Pons (tissue), 1 donor: ENCODE results near the gene SLC2A13.
A peak's percentile ranks its signal among the peaks of the same experiment; 100 is the strongest.
"Not testable (repeated sequence)": the region's sequence is repeated elsewhere in the genome, so short reads cannot be mapped to it uniquely, and the experiment has no call there.

Experiments used
- DNase-seq: peaks from one replicate; pipeline ENCODE4 v3.0.0-alpha.2; 2016; ENCODE audit warnings: low spot score

The SLC2A13 gene

DNA sequence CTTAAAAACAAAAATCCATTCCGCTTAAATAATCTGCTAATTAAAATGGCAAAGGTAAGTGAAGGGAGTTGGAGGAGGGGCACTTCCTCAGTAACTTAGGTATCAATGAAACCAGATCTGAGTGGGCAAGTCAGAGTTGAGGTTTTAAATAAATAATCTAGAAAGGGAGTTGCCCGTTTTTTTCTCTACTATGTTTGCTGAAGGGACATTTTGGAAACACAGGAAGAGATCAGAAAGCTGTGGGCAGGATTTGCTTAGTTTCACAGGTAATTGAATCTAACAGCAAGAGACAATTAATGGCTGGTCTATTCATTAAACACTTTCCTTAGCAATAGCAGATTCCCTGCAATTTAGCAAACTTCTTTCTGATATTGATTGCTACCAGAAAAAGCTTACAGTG is 300.2 kb downstream of the SLC2A13 start:
- DNase-seq, result no peak

DNA sequence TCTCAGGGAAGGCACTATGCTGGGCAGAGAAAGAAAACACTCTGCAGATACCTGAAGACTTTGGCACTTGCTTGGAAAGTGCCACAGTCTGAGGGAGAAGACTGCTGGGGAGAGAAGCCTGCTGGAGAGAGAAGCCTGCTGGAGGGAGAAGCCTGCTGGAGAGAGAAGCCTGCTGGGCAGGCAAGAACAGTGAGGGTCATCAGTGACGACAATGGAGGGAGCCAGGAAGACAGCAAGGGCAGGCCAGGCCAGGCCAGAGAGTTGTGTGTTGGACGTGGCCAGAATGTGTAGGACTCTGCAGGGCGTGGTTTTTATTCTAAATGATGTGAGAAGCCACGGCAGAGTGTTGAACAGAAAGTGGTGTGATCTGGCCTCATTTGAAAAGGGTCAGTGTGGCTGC is 301.0 kb downstream of the SLC2A13 start:
- no peak for DNase-seq

DNA sequence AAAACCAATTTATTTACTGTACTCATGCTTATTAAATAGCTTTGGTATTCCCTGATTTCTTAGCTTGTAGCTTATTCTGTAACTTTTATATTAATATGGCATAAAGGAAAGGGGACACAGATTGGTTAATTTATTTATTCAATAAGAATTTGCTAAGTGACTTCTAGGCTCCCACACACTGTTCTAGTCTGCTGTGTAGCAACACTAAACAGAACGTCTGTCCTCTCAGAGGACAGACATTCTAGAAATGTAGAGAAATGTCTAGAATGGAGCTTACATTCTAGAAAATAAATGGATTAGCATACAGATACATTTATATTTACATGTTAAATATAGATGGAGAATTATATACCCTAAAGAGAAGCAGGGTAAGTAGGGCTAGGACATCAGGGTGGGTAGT is 301.4 kb downstream of the SLC2A13 start:
- DNase-seq, result no peak

DNA sequence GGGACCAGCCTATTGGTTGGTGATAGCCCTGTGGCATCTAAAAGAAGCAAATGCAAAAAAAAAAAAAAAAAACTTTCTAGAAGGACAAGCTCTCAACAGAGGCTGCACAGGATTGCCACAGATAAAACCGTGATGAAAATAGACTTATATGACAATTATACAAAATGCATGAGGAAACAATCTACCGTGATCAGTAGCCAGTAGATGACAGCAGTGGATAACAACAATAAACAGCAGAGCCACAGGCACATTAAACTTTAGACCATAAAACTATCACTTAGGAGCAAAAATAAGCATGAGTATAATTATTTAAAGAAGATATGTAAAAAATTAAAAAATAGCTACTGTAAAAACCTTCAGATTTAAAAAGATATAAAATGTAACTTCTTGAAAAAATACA is 302.7 kb downstream of the SLC2A13 start:
- no peak for DNase-seq

DNA sequence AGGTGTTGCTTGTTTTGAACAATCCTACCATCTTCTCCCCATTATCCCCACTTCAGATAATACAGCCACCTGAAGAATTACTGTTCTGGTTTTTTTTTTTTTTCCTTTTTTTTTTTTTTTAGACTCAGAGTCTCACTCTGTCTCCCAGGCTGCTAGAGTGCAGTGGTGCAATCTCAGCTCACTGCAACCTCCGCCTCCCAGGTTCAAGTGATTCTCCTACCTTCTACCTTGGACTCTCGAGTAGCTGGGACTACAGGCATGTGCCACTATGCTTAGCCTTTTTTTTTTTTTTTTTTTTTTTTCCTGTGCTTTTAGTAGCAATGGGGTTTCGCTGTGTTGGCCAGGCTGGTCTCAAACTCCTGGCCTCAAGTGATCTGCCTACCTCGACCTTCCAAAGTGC is 306.9 kb downstream of the SLC2A13 start:
- no peak for DNase-seq

DNA sequence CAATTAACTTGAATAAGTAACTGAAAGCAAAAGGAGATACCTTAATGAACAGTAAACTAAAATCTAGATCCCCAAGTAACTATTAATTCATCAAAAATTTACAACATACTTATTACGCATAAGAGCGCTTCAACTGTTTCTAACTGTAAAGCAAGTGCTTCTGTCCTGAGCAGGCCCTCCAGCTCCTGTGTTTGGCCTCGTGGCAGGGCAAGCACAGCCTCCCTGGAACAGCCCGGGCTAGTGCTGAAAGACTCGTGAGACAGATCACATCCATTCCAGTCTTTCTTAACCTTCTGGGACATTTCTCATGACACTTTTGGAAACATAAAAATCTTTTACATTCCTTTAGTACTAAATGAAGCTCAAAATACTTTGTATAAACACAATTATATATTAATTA is 307.5 kb downstream of the SLC2A13 start:
- no peak for DNase-seq

DNA sequence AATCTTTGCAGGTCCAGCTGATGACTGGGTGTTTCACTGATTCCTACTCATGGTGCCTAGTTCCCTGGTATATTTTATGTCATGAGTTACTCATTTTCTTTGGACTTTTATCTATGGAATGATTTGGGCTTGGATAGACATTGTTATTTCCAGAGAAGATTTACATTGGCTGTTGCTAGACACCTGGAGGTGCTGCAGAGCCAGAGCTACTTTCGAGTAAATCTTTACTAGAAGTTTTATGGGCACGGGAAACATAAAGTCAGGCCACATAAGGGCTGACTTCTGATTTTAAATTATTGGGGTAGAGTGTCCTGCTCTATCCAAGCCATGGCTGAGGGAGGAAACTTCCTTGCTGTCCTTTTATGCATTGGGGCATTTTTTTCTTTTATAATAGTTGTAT is 310.4 kb downstream of the SLC2A13 start:
- no peak for DNase-seq

DNA sequence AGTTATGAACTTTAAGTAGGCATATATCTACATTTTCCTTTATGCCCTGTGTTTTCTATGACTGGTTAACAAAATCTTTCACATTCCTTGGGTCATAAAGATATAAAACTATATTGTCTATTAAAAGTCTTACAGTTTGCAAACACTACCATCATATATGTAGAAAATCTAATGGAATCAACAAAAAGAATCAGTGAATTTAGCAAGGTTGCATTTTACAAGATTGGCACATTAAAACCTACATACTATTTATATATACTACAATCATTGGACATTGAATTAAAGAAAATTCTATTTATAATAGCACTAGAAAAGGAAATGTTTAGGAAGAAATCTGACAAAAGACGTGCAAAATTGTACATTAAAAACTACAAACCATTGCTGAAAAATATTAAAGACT is 312.9 kb downstream of the SLC2A13 start:
- no peak for DNase-seq

DNA sequence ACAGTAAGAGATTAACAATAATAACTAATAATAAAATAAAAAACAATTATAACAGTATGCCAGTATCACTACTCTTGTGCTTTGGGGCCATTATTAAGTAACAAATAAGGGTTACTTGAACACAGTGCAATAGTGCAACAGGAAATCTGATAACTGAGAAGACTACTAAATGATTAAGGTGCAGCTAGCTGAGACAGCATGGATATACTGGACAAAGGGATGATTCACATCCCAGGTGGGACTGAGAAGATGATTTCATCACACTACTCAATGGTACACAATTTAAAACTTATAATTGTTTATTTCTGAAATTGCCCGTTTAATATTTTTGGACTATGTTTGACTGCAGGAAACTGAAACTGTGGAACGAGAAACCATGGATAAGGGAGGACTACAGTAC is 317.6 kb downstream of the SLC2A13 start:
- no peak for DNase-seq

DNA sequence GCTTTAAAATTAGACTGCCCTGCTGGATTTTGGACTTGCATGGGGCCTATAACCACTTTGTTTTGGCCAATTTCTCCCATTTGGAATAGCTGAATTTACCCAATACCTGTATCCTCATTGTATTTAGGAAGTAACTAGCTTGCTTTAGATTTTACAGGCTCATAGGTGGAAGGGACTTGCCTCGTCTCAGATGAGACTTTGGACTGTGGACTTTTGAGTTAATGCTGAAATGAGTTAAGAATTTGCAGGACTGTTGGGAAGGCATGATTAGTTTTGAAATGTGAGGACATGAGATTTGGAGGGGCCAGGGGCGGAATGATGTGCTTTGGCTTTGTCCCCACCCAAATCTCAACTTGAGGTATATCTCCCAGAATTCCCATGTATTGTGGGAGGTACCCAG is 320.1 kb downstream of the SLC2A13 start:
- not testable (repeated sequence) for DNase-seq

DNA sequence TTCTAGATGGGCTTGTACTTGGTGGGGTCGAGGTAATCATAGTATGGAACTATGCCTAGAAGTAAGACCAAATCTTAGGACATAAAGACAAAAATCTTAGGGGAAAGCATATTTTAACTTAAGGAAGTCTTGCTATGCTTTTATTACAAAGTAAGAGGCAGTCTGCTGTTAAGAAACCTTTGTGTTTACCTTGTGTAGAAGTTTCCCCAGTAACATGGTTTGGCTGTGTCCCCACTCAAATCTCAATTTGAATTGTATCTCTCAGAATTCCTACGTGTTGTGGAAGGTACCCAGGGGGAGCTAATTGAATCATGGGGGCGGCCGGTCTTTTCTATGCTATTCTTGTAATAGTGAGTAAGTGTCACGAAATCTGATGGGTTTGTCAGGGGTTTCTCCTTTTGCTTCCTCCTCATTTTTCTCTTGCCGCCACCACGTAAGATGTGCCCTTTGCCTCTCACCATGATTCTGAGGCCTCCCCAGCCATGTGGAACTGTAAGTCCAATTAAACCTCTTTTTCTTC is 323.8 kb downstream of the SLC2A13 start:
- DNase-seq, result no peak

DNA sequence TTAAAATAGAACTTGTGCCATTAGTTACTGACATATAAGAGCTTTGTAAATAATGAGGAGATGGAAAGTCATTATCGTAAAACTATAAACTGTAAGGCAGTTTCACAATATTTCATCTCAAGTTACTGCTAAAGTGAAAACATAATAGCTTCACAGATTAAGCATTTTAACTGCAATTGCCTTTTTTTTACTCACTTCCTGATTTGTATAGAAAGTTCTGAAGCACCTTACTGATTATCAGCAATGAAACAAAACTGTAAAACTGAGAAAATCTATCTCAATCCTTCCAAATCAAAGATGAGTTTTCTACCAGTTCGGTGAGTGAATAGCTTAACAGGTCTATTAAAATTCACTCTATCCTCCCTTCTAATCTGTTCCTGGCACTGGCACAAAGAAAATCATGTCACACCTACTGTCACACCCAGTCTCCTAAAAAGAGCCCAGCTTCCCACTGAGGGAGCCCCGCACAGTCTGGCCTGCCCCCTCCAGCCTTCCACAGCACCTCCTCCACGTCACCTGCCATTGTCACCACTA is 324.9 kb downstream of the SLC2A13 start:
- no peak for DNase-seq

DNA sequence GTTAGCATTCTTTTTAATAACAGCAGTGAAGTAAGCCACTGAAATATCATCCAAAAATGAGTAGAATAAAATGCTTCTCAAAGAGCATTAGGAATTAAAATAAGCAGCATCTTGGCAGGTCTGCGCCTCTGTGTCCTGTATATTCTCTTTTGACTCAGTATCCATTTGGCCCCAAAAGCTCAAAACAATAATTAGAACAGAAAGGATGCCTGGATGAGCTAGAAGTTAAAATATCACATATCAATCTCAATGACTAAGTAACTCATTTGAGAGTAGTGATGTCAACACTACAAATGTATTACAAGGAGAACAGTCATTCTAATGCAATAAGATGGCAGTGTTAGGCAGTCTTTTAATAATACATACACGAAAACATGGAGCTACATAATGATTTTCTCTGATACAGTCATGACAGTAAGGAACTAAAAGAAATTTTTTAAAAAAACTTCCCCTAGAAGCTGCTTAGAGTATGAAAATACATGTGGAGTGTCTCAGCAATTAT is 325.4 kb downstream of the SLC2A13 start:
- no peak for DNase-seq

DNA sequence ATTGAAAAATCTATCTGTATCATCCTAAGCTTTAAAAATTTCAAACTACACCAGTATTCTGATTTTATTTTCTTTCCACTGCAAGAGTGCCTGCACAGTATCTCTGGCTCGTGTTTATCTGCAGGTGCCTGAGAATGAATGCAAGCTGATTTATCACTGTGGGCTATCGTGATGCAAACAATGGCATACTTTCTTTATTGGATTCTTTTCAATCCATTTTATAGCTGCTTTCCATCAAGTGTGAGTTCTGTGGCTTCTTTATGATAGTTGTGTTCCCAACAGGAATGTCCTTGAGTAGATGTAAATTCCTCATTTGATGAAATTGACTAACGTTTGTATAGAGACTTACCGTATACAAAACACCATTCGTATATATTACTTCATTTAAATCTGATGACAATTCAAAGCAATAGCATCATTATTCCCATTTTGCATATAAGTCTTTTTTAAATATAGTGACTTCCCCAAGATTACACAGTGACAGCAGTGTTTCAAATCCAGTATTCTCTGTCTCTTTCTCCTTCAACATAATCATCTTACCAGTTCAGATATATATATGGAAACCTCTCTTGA is 326.0 kb downstream of the SLC2A13 start:
- no peak for DNase-seq

DNA sequence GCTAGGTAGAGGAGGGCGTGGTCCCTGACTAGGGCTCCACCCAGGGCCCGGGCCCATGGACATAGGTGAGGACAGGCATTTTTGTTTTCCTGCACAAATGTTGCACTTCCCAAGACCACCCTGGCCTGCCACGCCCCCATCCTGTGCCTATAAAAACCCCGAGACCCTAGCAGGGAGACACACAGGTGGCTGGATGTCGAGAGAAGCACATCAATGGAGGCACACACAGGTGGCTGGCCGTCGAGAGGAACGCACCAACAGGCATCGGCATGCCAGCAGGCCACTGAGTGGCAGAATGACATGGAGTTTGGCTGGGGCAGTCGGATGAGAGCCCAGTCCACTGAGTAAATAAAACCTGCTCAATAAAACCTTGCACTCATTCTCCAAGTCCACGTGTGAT is 328.4 kb downstream of the SLC2A13 start:
- DNase-seq, result no peak

DNA sequence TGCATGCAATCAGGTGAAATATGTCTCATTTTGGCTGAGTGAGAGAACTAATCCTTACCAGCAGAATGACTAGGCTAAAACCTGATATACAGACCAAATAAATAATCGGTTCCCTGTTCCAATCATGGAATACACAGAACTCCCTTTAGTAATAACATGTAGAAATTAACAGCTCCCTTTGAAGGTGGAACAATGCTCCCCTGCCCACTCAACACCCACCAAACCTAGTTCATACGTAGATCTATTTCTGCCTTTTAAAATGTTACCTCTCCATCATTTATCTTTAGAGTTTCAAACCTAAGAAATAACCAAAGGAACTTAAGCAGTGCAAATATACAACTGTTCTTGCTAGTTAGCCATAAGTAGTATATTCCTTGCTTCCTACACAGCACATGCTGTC is 332.6 kb downstream of the SLC2A13 start:
- no peak for DNase-seq

DNA sequence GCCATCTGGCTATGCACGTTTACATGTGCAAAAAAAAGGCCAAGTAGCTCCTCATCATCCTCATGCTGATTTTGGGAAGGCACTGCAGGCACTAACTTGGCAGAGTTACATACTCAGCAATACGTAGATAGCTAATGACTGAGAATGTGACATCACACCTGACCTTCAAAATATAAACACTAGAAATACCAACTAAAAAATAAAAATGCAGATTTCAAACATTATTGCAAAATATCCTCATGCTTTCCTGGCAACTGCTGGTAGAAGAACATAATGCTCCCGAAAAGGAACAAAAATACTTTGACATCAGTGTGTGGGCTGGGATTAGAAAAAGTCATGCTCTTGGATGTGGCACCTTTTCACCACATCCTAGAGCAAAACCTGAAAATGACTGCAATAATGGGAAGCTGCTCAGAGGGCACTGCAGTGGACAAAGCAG is 333.0 kb downstream of the SLC2A13 start:
- DNase-seq, result no peak

DNA sequence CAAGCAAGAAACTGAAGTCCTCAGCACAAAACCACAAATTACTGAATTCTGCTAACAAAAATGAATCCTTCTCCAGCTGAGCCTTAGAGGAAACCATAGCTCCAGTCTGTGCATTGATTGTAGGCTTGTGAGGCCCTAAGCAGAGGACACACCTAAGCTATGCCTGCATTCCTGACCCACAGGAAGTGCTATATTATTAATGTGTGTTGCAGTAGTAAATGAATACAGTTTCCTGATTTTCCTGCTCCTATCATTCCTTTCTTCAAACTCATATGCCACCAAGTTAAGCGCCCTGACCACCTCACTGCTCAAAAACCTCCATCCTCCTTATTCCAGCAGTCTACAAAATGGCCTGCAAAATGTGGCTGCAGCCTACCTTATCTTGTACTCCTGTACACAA is 334.4 kb downstream of the SLC2A13 start:
- no peak for DNase-seq

DNA sequence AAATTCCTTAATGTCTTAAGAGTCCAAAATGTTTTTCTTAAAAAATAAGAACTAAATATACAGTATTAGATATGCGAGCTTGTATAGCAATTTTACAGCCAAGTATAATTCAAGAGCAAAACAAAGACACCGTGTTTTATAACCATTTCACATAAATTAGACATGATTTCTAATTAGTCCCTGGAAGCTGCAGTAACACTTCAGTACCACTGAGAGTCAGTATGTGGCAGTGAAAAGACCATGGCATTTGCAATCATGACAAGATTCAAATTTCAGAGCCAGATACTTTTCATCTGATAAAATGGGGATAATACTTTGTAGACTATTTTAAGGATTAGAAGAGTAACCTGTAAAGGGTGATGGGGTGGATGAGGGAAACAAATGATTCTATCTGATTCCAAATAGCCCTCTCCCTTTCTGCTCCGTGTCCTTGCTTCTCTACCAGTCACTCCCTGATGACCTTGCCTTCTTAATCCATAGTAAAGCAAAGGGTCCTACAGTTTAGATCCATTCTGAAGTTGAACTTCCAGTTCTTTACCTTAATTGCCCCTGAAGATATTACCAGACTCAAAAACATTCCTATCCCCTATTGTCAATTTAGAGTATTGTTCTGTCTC is 340.8 kb downstream of the SLC2A13 start:
- DNase-seq, result peak; percentile 53

DNA sequence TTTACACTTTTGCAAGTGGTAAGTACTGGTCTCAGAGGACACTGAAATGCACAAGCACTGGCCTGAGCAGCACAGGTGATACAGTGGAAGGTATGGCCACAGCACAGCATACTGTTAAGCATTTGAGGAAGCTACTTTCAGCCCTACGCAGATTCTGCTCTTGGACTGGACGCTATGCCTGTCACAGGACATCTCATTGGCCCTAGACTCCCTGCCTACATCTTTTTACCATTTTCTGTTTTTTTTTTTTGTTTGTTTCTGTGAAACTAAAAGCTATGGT is 342.1 kb downstream of the SLC2A13 start:
- no peak for DNase-seq

DNA sequence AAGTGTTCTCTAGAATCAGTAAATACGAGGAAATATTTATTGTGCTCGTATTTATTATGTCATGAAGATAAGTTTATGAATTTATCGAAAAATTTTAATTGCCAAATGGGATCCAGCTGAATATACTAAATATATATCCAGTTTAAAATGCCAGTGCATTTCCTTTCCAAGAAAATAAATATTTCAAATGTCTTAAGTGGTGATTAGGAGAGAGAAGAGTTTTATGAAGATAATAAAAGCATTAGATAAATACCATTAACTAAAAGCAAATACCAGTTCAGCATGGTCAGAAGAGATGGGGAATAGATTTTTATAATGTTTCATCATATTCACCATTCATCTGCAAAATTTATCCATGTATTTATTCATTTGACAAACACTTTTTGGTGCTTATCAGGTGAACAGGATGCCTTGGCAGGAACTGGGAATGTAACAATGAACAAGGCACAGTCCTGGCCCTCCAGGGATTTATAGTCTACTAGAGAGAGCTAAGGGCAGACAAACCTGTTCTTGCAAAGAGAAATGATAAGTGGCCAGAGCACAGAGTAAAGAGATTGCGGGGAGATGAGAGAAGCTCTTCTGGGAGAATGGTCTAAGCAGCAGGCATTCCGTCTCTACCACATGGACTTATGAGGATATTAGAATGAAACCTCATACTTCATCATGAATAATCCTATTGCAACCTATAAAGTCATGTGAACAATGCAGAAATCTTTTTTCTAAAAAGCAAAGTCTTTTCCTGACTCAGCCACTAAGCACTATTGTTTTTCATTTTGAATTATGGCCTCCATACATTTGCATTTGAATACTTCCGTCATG is 342.6 kb downstream of the SLC2A13 start:
- DNase-seq, result no peak

DNA sequence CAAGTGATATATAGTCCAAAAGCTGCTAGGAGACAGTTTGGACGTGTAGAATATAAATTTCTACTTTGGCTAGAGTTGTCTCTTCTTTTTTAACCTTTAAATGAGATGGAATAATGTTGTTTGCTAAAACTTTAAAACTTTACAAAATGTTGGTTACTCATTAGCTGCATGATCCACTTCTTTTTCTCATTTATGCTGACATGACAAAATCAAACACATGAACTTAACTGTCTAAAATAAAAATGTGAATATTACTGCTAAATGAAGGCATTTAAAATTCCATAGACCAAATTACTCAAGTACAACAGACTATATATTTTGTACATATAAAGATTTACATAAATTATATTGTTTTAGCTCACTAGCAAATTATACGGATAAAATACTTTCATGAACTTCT is 350.4 kb downstream of the SLC2A13 start:
- DNase-seq, result no peak
